A673 (cell line): ENCODE data around the gene TMEM161A.

ENCODE experiments used
- EZH2 ChIP-seq: fragments of 200-600 bp; sonication (generic); IDR thresholded peaks from 2 replicates; pipeline ENCODE4 v1.6.1; 2017; ENCODE audit warnings: borderline replicate concordance, low read depth, mild to moderate bottlenecking, mixed read lengths, antibody characterized with exemption, low read length; ENCODE audit not compliant: poor library complexity, severe bottlenecking
- TF ChIP-seq, protein P1 (sequence below): fragments of 300-800, 200-600 bp; sonication (generic); conservative IDR thresholded peaks from 2 replicates; pipeline ENCODE4 v1.5.1; 2017; ENCODE audit warnings: low read depth, mild to moderate bottlenecking, antibody characterized with exemption, low read length, moderate library complexity, mixed read lengths

DNA sequence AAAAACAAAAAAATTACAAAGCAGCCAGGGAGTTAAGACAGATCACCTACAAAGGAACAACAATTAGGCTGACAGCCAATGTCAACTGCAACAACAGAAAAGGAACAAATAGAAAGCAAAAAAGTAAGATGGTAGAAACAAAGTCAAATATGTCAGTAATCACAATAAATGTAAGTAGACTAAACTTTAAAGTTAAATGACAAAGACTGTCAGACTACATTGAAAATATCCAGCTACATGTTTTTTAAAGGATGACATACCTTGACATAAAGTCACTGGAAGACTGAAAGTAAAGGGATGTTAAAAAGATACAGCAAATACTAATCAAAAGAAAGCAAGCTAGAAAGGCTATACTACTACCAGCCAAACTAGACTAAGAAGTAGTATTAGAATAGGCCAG lies 14.9 kb downstream of the TMEM161A start:
- TF ChIP-seq, protein P1, sequence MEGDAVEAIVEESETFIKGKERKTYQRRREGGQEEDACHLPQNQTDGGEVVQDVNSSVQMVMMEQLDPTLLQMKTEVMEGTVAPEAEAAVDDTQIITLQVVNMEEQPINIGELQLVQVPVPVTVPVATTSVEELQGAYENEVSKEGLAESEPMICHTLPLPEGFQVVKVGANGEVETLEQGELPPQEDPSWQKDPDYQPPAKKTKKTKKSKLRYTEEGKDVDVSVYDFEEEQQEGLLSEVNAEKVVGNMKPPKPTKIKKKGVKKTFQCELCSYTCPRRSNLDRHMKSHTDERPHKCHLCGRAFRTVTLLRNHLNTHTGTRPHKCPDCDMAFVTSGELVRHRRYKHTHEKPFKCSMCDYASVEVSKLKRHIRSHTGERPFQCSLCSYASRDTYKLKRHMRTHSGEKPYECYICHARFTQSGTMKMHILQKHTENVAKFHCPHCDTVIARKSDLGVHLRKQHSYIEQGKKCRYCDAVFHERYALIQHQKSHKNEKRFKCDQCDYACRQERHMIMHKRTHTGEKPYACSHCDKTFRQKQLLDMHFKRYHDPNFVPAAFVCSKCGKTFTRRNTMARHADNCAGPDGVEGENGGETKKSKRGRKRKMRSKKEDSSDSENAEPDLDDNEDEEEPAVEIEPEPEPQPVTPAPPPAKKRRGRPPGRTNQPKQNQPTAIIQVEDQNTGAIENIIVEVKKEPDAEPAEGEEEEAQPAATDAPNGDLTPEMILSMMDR = no peak
- TF ChIP-seq EZH2 = no peak
